ENCODE data around the gene LCP2.

Gene LCP2

GRCh38 chr5:170333161-170333910 is 35.8 kb upstream of the LCP2 start:
- in situ Hi-C loops (cut with MboI; ENCODE audit: low pct_unique_long_range_greater_than_20kb, low sequenced_read_pairs, unreplicated experiment) = loop anchor here (5.0 kb wide), 1 partner anchor 56 kb away; no protein-coding TSS in a partner anchor
- no peak for TF ChIP-seq CTCF (IDR thresholded peaks at IDR 0.05; ENCODE audit: extremely low read depth, insufficient read depth, missing control alignments)
- DNase-seq (ENCODE audit: low spot score) = no peak

GRCh38 chr5:170332058-170332457 is 34.5 kb upstream of the LCP2 start:
- in situ Hi-C loops (cut with MboI; ENCODE audit: low pct_unique_long_range_greater_than_20kb, low sequenced_read_pairs, unreplicated experiment) = loop anchor here (5.0 kb wide), 1 partner anchor 55 kb away; no protein-coding TSS in a partner anchor

GRCh38 chr5:170330568-170331054 is 33.0 kb upstream of the LCP2 start:
- in situ Hi-C loops (cut with MboI; ENCODE audit: low pct_unique_long_range_greater_than_20kb, low sequenced_read_pairs, unreplicated experiment) = loop anchor here (5.0 kb wide), 1 partner anchor 53 kb away; no protein-coding TSS in a partner anchor
- no peak for TF ChIP-seq CTCF (IDR thresholded peaks at IDR 0.05; ENCODE audit: extremely low read depth, insufficient read depth, missing control alignments)
- DNase-seq (ENCODE audit: low spot score) = no peak

More at GRCh38 chr5:170332058-170332457, 34.5 kb upstream of the LCP2 start:
- DNase-seq (ENCODE audit: low spot score) = no peak
- TF ChIP-seq CTCF (IDR thresholded peaks at IDR 0.05; ENCODE audit: extremely low read depth, insufficient read depth, missing control alignments) = no peak

GRCh38 chr5:170329524-170329923 is 31.9 kb upstream of the LCP2 start:
- in situ Hi-C loops (cut with MboI; ENCODE audit: low pct_unique_long_range_greater_than_20kb, low sequenced_read_pairs, unreplicated experiment) = no loop called here
- no peak for DNase-seq (ENCODE audit: low spot score)
- TF ChIP-seq CTCF (IDR thresholded peaks at IDR 0.05; ENCODE audit: extremely low read depth, insufficient read depth, missing control alignments) = no peak

GRCh38 chr5:170327829-170328228 is 30.3 kb upstream of the LCP2 start:
- TF ChIP-seq CTCF (IDR thresholded peaks at IDR 0.05; ENCODE audit: extremely low read depth, insufficient read depth, missing control alignments) = no peak
- no peak for DNase-seq (ENCODE audit: low spot score)
- in situ Hi-C loops (cut with MboI; ENCODE audit: low pct_unique_long_range_greater_than_20kb, low sequenced_read_pairs, unreplicated experiment) = no loop called here

- in situ Hi-C loops (cut with MboI; ENCODE audit: low pct_unique_long_range_greater_than_20kb, low sequenced_read_pairs, unreplicated experiment) = no loop called here
- TF ChIP-seq CTCF (IDR thresholded peaks at IDR 0.05; ENCODE audit: extremely low read depth, insufficient read depth, missing control alignments) = no peak
- no peak for DNase-seq (ENCODE audit: low spot score)
Observed at GRCh38 chr5:170327168-170327567, 29.6 kb upstream of the LCP2 start.
